Ishikawa (cell line): ENCODE data around the gene RNLS.

Source experiments
- CREB1 ChIP-seq: IDR thresholded peaks from 2 replicates; pipeline ENCODE4 v1.6.1; 2012; ENCODE audit warnings: low read depth
- EGR1 ChIP-seq: IDR thresholded peaks from 2 replicates; pipeline ENCODE4 v1.6.1; 2012
- TAF1 ChIP-seq: IDR thresholded peaks from 2 replicates; pipeline ENCODE4 v1.6.1; 2012; ENCODE audit warnings: low read depth, mild to moderate bottlenecking
- TCF12 ChIP-seq: IDR thresholded peaks from 2 replicates; pipeline ENCODE4 v1.6.1; 2012; ENCODE audit warnings: low read depth
- YY1 ChIP-seq: IDR thresholded peaks from 2 replicates; pipeline ENCODE4 v1.6.1; 2012; ENCODE audit warnings: low read depth

DNA sequence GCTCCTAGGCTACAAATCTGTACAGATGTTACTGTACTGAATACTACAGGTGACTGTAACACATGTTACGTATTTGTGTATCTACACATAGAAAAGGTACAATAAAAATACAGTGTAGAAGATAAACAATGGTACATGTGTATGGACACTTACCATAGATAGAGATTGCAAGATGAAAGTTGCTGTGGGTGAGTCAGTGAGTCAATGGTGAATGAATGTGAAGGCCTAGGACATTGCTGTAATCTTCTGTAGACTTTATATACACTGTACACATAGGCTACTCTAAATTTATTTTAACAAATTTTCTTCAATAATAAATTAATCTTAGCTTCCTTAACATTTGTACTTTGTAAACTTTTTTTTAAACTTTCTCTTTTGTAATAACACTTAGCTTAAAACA lies 205.6 kb downstream of the RNLS start:
- no peak for TF ChIP-seq CREB1
- TF ChIP-seq YY1 = no peak
- no peak for TF ChIP-seq TAF1
- no peak for TF ChIP-seq TCF12
- TF ChIP-seq EGR1 = no peak
